ENCODE results near the gene PRR12. TPM values are rescaled to one million over a fixed set of nuclear protein-coding genes. Genes with fewer than 3 reads are reported as not detected.
A peak's percentile ranks its signal among the peaks of the same experiment; 100 is the strongest.

Gene PRR12
- total RNA-seq, 1 donor from 2014 or later: 32.0 TPM

GRCh38 chr19:49564616-49565045 lies 26.4 kb upstream of the PRR12 start:
- no peak for TF ChIP-seq CTCF (IDR thresholded peaks at IDR 0.05)
- no peak for DNase-seq
- H3K9me3 ChIP-seq: no peaks in the 10 kb centered on the region
- H3K36me3 ChIP-seq: peaks cover 14% of the 10 kb centered on the region
- no peaks in the 10 kb centered on the region for H3K27me3 ChIP-seq (ENCODE audit: low read depth)
- intact Hi-C loops (cut with DNase I): no loop called here
- peaks cover 42% of the 10 kb centered on the region for H3K4me1 ChIP-seq
- H3K27ac ChIP-seq: no peak overlapping the region
- no peak overlapping the region for H3K4me3 ChIP-seq
- ATAC-seq: no peak

GRCh38 chr19:49565261-49565660 lies 25.7 kb upstream of the PRR12 start:
- Histone ChIP-seq H3K36me3 (peaks cover 8% of the 10 kb centered on the region), H3K27ac (no peak overlapping the region), H3K4me3 (no peak overlapping the region), H3K27me3 (ENCODE audit: low read depth) (no peaks in the 10 kb centered on the region), H3K9me3 (no peaks in the 10 kb centered on the region), H3K4me1 (peaks cover 36% of the 10 kb centered on the region)
- no peak for TF ChIP-seq CTCF (IDR thresholded peaks at IDR 0.05)
- DNase-seq (no peak), ATAC-seq (peak in 1 of 2 donors; percentile 18)
- intact Hi-C loops (cut with DNase I): no loop called here

DNA sequence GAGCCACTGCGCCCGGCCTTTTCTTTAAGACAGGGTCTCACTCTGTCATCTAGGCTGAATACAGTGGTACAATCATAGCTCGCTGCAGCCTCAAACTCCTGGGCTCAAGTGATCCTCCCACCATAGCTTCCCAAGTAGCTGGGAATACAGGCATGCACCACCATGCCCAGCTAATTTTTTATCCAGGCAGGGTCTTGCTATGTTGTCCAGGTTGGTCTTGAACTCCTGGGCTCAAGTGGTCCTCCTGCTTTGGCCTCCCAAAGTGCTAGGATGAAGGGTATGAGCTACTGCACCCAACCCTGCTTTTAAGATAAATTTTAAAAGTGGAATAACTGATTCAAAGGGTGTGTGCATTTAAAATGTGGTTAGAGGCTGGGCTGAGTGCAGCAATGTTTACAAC lies 24.7 kb upstream of the PRR12 start:
- intact Hi-C loops (cut with DNase I): no loop called here
- H3K27me3 ChIP-seq (ENCODE audit: low read depth): no peaks in the 10 kb centered on the region
- no peak for DNase-seq
- no peak overlapping the region for H3K4me3 ChIP-seq
- ATAC-seq: no peak
- no peaks in the 10 kb centered on the region for H3K9me3 ChIP-seq
- TF ChIP-seq CTCF (IDR thresholded peaks at IDR 0.05): no peak
- peaks cover 36% of the 10 kb centered on the region for H3K4me1 ChIP-seq
- peaks cover 4% of the 10 kb centered on the region for H3K36me3 ChIP-seq
- H3K27ac ChIP-seq: no peak overlapping the region

GRCh38 chr19:49567861-49568441 lies 23.0 kb upstream of the PRR12 start:
- Histone ChIP-seq H3K27me3 (ENCODE audit: low read depth) (no peaks in the 10 kb centered on the region), H3K9me3 (no peaks in the 10 kb centered on the region), H3K36me3 (peaks cover 5% of the 10 kb centered on the region), H3K4me3 (no peak overlapping the region), H3K27ac (no peak overlapping the region), H3K4me1 (peaks cover 39% of the 10 kb centered on the region)
- intact Hi-C loops (cut with DNase I): no loop called here
- DNase-seq (no peak), ATAC-seq (peak; percentile 31 to 34)
- TF ChIP-seq CTCF (IDR thresholded peaks at IDR 0.05): no peak

DNA sequence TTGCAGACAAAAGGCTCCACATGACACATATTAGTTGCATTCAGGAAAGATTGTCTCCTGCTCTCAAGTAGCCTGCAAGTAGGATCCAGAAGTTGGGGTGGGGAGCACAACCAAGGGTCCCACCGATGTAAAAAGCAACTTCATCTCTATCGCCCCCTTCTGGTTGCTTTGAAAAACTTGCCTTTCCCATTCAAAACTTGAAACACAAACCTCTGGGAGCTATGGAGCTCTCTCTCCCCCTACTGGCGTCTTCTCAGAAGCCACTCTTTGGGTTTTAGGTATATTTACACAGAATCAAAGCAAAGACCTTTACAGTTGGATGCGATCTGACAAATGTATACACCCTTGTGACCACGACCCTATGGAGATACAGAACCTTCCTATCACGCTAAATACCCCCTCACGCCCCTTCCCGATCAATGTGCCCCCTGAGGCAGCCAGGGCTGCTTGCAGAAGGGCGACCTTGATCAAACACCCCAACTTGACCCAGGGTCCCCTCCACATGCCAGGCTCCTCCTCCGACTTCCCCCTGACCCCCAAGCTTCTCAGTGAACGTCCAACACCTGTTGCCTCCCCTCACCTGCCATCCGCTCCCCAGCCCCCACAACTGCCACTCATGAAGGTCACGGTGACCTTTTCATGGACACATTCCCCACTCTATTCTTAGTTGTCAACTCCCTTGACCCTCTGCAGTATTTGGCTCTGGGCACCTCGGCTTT lies 20.7 kb upstream of the PRR12 start:
- no peaks in the 10 kb centered on the region for H3K27me3 ChIP-seq (ENCODE audit: low read depth)
- ATAC-seq: peak; percentile 83 to 90
- DNase-seq: no peak
- H3K36me3 ChIP-seq: peaks cover 18% of the 10 kb centered on the region
- peak; percentile 97 for TF ChIP-seq CTCF (IDR thresholded peaks at IDR 0.05)
- H3K9me3 ChIP-seq: no peaks in the 10 kb centered on the region
- intact Hi-C loops (cut with DNase I): no loop called here
- H3K27ac ChIP-seq: no peak overlapping the region
- peaks cover 31% of the 10 kb centered on the region for H3K4me1 ChIP-seq
- H3K4me3 ChIP-seq: no peak overlapping the region
